Measurements from ENCODE around the gene SLC52A3. TPM values are rescaled to one million over a fixed set of nuclear protein-coding genes. Genes with fewer than 3 reads are reported as not detected.
A peak's percentile ranks its signal among the peaks of the same experiment; 100 is the strongest.

The SLC52A3 gene
- total and polyA plus RNA-seq, 2 of the 13 experiments (the other 11 are each of a cell fraction or from before 2014, with no cell fraction given) = 0.03 TPM; not detected in 1

DNA sequence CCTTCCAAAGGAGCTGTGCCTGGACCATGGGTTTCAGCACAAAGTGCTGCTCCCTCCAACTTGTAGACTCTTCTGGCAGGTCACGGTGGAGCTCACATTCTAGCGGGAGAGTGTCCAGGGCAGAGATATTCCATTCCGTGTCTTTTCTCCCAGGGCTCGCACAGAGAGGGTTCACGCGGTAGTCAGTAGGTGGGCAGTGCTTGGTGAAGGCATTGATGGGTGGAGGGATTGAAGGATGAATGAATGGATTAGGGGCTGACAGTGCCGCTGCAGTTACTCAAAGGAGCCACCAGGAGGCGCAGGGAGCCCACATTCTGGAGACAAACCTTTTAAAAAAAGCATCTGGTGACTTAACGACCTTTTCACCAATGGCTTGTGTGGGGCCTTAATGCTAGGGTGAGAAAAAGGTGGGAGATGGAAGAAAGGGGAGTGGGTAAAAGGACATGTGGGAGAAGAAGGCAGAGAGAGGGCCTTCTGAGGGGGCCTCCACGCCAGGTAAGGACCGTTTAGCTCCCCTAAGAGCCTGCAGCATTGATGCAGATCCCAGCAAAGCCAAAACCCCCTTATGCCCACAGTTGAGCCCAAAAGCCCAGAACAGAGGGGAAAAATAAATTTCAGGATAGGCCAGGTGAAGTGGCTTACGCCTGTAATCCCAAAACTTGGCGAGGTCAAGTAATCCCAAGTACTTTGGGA is 47.8 kb upstream of the SLC52A3 start (continued):
- TF ChIP-seq, protein P1, sequence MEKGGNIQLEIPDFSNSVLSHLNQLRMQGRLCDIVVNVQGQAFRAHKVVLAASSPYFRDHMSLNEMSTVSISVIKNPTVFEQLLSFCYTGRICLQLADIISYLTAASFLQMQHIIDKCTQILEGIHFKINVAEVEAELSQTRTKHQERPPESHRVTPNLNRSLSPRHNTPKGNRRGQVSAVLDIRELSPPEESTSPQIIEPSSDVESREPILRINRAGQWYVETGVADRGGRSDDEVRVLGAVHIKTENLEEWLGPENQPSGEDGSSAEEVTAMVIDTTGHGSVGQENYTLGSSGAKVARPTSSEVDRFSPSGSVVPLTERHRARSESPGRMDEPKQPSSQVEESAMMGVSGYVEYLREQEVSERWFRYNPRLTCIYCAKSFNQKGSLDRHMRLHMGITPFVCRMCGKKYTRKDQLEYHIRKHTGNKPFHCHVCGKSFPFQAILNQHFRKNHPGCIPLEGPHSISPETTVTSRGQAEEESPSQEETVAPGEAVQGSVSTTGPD (CRISPR knock-in tag; IDR thresholded peaks at IDR 0.05) = no peak
- TF ChIP-seq BHLHE40 (IDR thresholded peaks at IDR 0.05; ENCODE audit: low read length) = 0 out of 2 replicates have a peak, but pooled peaks have one; percentile 6
- TF ChIP-seq MZF1 (CRISPR knock-in tag; IDR thresholded peaks at IDR 0.05; ENCODE audit: borderline replicate concordance) = no peak
- TF ChIP-seq KLF15 (CRISPR knock-in tag; IDR thresholded peaks at IDR 0.05; ENCODE audit: borderline replicate concordance) = no peak
- TF ChIP-seq ZFP36L2 (CRISPR knock-in tag; IDR thresholded peaks at IDR 0.05) = no peak
- TF ChIP-seq RAD21 (CRISPR knock-in tag; IDR thresholded peaks at IDR 0.05) = peak; percentile 91
- TF ChIP-seq ZNF225 (CRISPR knock-in tag; IDR thresholded peaks at IDR 0.05) = no peak
- TF ChIP-seq JDP2 (CRISPR knock-in tag; IDR thresholded peaks at IDR 0.05; ENCODE audit: borderline replicate concordance) = no peak
- no peak for TF ChIP-seq NR2F2 (IDR thresholded peaks at IDR 0.05; ENCODE audit: borderline replicate concordance, low read depth)
- TF ChIP-seq, protein P2, sequence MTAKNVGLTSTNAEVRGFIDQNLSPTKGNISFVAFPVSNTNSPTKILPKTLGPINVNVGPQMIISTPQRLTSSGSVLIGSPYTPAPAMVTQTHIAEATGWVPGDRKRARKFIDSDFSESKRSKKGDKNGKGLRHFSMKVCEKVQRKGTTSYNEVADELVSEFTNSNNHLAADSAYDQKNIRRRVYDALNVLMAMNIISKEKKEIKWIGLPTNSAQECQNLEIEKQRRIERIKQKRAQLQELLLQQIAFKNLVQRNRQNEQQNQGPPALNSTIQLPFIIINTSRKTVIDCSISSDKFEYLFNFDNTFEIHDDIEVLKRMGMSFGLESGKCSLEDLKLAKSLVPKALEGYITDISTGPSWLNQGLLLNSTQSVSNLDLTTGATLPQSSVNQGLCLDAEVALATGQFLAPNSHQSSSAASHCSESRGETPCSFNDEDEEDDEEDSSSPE (CRISPR knock-in tag; IDR thresholded peaks at IDR 0.05) = no peak
- TF ChIP-seq ZNF879 (CRISPR knock-in tag; IDR thresholded peaks at IDR 0.05) = no peak
- no peak for TF ChIP-seq SRSF4 (IDR thresholded peaks at IDR 0.05; ENCODE audit: low read depth, low read length, poor library complexity, severe bottlenecking)
- no peak for TF ChIP-seq ZEB1 (IDR thresholded peaks at IDR 0.05; ENCODE audit: insufficient replicate concordance, low read depth)
- TF ChIP-seq ZNF616 (CRISPR knock-in tag; IDR thresholded peaks at IDR 0.05; ENCODE audit: low read depth) = no peak
- TF ChIP-seq, protein P3, sequence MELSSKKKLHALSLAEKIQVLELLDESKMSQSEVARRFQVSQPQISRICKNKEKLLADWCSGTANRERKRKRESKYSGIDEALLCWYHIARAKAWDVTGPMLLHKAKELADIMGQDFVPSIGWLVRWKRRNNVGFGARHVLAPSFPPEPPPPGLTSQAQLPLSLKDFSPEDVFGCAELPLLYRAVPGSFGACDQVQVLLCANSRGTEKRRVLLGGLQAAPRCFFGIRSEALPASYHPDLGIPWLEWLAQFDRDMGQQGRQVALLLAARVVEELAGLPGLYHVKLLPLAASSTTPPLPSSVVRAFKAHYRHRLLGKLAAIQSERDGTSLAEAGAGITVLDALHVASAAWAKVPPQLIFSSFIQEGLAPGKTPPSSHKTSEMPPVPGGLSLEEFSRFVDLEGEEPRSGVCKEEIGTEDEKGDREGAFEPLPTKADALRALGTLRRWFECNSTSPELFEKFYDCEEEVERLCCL (CRISPR knock-in tag; IDR thresholded peaks at IDR 0.05; ENCODE audit: borderline replicate concordance) = no peak
- TF ChIP-seq, protein P4, sequence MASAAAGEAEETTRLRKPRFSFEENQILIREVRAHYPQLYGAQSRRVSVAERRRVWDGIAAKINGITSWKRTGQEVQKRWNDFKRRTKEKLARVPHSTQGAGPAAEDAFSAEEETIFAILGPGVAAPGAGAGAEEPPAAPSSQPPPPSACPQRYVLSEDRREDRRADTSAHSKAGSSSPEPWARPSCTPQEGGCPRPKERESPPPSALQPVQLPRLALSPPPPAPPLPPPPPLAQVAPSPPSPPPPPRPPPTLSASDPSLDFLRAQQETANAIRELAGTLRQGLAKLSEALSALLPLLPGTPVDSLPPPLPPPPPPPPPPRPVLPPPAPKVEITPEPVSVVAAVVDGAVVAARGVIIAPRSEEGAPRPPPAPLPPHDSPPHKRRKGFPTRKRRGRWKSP (CRISPR knock-in tag; IDR thresholded peaks at IDR 0.05) = no peak
- TF ChIP-seq, protein P5, sequence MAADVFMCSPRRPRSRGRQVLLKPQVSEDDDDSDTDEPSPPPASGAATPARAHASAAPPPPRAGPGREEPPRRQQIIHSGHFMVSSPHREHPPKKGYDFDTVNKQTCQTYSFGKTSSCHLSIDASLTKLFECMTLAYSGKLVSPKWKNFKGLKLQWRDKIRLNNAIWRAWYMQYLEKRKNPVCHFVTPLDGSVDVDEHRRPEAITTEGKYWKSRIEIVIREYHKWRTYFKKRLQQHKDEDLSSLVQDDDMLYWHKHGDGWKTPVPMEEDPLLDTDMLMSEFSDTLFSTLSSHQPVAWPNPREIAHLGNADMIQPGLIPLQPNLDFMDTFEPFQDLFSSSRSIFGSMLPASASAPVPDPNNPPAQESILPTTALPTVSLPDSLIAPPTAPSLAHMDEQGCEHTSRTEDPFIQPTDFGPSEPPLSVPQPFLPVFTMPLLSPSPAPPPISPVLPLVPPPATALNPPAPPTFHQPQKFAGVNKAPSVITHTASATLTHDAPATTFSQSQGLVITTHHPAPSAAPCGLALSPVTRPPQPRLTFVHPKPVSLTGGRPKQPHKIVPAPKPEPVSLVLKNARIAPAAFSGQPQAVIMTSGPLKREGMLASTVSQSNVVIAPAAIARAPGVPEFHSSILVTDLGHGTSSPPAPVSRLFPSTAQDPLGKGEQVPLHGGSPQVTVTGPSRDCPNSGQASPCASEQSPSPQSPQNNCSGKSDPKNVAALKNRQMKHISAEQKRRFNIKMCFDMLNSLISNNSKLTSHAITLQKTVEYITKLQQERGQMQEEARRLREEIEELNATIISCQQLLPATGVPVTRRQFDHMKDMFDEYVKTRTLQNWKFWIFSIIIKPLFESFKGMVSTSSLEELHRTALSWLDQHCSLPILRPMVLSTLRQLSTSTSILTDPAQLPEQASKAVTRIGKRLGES (CRISPR knock-in tag; IDR thresholded peaks at IDR 0.05; ENCODE audit: borderline replicate concordance) = no peak
- no peak for TF ChIP-seq ZSCAN12 (CRISPR knock-in tag; IDR thresholded peaks at IDR 0.05)
- TF ChIP-seq, protein P6, sequence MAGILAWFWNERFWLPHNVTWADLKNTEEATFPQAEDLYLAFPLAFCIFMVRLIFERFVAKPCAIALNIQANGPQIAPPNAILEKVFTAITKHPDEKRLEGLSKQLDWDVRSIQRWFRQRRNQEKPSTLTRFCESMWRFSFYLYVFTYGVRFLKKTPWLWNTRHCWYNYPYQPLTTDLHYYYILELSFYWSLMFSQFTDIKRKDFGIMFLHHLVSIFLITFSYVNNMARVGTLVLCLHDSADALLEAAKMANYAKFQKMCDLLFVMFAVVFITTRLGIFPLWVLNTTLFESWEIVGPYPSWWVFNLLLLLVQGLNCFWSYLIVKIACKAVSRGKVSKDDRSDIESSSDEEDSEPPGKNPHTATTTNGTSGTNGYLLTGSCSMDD (CRISPR knock-in tag; IDR thresholded peaks at IDR 0.05) = no peak
- TF ChIP-seq, protein P7, sequence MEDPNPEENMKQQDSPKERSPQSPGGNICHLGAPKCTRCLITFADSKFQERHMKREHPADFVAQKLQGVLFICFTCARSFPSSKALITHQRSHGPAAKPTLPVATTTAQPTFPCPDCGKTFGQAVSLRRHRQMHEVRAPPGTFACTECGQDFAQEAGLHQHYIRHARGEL (CRISPR knock-in tag; IDR thresholded peaks at IDR 0.05) = no peak
